Measurements from ENCODE around the gene VPS9D1.

- TF ChIP-seq, protein P1, sequence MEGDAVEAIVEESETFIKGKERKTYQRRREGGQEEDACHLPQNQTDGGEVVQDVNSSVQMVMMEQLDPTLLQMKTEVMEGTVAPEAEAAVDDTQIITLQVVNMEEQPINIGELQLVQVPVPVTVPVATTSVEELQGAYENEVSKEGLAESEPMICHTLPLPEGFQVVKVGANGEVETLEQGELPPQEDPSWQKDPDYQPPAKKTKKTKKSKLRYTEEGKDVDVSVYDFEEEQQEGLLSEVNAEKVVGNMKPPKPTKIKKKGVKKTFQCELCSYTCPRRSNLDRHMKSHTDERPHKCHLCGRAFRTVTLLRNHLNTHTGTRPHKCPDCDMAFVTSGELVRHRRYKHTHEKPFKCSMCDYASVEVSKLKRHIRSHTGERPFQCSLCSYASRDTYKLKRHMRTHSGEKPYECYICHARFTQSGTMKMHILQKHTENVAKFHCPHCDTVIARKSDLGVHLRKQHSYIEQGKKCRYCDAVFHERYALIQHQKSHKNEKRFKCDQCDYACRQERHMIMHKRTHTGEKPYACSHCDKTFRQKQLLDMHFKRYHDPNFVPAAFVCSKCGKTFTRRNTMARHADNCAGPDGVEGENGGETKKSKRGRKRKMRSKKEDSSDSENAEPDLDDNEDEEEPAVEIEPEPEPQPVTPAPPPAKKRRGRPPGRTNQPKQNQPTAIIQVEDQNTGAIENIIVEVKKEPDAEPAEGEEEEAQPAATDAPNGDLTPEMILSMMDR (IDR thresholded peaks at IDR 0.05) = no peak
- TF ChIP-seq POLR2A (IDR thresholded peaks at IDR 0.05) = no peak
Observed at GRCh38 chr16:89739383-89739782, 18.7 kb upstream of the VPS9D1 start.
